Measurements from ENCODE around the gene MSANTD1.
A peak's percentile ranks its signal among the peaks of the same experiment; 100 is the strongest.

The MSANTD1 gene

GRCh38 chr4:3267576-3268394 lies 18.8 kb downstream of the MSANTD1 start:
- DNase-seq: no peak

DNA sequence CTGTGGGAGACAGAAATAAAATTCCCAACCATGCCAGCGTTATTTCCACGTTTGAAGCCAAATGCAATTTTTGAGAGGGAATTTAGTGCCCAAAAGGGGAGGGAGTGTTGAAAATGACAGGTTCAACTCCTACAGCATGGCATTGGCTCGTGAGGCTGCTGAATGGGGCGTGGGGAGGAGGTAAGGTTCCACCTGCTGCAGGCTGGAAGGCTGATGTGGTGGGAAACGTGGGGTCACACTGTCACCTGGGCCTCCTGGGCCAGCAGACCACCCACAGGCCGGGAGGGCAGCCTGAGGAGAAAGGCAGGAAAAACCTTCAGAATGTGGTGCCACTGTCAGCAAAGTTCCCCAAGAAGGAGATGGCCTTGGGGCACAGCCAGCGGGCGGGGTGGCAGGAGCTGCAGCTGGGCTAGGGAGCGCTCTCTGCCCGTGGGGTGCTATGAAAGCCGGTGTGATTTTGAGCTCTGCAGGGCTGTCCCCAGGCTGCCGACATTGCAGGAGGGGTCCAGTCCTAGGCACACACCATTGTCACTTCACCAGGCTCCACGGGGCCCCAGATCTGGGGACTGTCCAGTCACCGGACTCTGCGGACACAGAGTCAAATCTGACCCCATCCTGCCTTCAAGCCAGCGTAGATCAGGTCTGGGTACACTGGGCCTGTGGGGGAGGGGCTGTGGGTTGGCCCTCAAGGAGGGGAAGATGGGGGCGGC lies 19.6 kb downstream of the MSANTD1 start:
- no peak for DNase-seq

GRCh38 chr4:3269105-3269927 lies 20.4 kb downstream of the MSANTD1 start:
- no peak for DNase-seq

- DNase-seq: no peak
These were observed 21.1 kb downstream of the MSANTD1 start for GRCh38 chr4:3269991-3270611.

DNA sequence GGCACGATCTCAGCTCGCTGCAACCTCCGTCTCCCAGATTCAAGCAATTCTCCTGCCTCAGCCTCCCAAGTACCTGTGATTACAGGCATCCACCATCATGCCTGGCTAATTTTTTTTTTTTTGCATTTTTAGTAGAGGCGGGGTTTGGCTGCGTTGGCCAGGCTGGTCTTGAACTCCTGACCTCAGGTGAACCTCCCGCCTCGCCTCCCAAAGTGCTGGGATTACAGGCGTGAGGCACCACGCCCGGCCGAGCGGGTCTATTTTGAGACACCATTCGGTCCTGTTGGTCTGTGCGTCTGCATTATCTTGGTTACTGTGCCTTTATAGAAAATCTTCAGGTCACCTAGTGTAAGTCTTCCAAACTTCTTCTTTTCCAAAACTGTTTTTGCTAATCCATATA lies 22.2 kb downstream of the MSANTD1 start:
- DNase-seq: no peak

- DNase-seq: no peak
These were observed 28.0 kb downstream of the MSANTD1 start for GRCh38 chr4:3276986-3277385.

GRCh38 chr4:3280466-3280865 lies 31.5 kb downstream of the MSANTD1 start:
- DNase-seq: no peak

- no peak for DNase-seq
These were observed 34.5 kb downstream of the MSANTD1 start for GRCh38 chr4:3283483-3283882.

DNA sequence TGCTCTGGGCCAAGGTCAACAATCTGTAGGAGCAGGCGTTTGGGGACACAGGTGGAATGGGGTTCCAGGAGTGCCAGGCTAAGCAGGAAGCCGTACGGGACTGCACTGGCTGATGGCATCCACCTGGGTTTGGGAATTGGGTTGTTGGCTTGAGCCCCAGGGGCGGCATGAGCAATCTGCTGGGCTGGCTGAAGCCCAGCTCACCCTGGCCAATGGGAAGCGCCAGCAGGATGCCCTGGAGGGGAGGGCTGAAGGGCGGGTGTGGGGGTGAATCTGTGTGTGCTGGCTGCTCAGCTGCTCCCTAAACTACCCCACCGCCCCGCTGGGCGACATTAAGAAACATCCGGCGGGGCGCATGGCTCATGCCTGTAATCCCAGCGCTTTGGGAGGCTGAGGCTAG lies 35.0 kb downstream of the MSANTD1 start:
- no peak for DNase-seq

- no peak for DNase-seq
These were observed 36.0 kb downstream of the MSANTD1 start for GRCh38 chr4:3284734-3285557.

DNA sequence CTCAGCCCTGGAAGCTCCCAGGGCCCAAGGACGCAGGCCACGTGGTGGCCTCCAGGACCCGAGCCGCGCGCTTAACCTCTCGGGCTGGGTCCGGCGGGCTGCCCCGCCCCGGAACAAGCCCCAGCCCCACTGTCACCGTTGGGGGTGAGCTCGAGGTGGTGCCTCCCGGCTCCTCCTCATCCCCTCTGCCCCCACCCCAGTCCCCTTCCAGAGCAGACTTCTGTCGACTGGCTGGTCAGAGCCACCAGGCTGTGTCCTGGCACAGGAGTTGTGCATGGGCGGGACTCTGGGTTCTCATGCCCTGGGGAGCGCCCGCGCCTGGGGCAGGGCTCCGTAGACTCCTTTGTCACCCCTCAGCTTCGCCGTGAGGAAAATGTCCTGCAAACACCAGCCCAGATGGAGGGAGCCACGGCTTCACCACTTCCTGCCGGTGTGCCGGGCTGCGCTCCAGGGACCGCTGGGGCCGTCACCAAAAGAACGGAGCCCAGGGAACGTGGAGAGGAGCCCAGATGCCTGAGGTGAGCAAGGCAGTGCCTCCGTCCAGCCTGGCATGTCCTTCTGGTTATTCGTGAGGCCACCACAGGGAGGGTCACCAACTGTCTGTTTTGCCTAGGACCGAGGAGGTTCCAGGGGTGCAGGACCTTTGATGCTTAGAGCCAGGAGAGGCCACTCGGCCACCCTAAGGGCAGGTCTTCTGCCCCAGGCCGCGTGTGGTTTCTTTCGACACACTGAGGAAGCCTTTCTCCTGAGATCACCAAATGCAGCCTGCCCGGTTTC lies 36.8 kb downstream of the MSANTD1 start:
- peak; percentile 22 for DNase-seq

GRCh38 chr4:3286335-3287175 lies 37.6 kb downstream of the MSANTD1 start:
- no peak for DNase-seq

DNA sequence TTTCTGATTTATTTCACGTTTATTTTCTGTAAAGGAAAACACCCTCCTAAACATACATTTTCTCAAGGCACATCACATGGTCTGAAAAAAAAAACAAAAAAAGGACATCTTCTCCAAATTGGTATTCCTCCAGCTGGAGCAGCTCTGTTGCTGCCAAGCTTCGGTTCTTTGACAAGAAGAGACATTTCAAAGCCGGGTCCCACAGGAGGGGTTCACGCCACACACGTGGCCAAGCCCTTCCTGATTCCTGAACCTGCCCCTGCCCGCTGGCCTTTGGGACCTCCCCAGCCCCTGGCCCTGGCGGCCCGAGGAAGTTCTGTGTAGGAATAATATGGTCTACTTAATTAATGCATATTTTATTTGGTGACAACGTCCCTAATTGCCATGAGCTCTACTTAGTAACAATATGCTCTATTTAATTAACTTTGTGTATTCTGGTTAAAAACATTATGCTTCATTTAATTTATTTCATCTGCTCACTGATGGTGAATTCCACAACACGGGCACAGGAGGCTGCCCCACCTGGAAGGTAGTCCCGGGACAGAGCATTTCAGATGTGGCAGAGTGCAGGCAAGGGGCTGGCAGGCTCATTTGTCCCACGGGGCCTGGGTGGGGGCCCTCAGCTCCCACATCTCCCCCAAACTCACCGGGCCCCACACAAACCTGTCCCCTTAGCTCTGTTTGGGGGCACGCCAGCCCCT lies 38.5 kb downstream of the MSANTD1 start:
- no peak for DNase-seq

GRCh38 chr4:3287972-3288570 lies 39.1 kb downstream of the MSANTD1 start:
- no peak for DNase-seq

GRCh38 chr4:3288571-3289094 lies 39.7 kb downstream of the MSANTD1 start:
- no peak for DNase-seq

DNA sequence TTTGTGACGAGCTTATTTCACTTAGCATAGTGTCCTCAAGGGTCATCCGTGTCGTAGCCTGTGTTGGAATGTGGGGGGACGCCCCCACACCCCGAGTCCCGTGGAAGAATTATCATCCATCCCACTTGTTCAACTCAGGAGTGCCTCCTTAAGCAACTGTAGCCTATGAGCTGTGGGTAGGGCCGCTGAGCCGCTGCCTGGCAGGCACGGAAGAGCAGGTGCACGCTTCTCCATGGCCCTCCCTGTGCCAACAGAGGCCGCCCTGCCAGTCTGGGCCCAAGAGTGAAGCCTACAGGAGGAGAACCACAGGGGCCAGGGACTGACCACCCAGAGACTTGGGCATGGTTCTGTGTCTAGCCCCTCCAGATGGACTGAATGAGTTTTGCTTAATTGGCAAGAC lies 41.5 kb downstream of the MSANTD1 start:
- no peak for DNase-seq

DNA sequence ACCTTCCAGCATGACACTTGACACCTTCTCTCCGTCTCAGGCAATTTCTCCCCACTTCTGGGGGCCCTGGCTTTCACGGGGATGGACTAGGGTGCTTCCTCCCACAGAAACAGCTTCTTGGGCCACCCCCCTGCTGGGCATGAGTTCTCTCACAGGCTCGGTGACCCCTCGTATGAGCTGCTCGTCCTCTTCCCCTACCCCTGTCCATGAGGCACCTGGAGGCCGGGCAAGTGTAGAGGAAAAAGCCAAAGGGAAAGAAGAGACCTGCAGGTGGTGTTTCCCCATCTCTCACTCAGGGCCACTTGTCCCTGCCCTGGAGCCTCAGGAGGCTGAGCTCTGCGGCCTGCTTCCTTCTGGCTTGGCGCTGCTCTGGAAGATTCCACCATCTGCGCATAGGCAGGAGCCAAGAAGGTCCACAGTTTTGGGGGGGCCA lies 41.9 kb downstream of the MSANTD1 start:
- DNase-seq: no peak

DNA sequence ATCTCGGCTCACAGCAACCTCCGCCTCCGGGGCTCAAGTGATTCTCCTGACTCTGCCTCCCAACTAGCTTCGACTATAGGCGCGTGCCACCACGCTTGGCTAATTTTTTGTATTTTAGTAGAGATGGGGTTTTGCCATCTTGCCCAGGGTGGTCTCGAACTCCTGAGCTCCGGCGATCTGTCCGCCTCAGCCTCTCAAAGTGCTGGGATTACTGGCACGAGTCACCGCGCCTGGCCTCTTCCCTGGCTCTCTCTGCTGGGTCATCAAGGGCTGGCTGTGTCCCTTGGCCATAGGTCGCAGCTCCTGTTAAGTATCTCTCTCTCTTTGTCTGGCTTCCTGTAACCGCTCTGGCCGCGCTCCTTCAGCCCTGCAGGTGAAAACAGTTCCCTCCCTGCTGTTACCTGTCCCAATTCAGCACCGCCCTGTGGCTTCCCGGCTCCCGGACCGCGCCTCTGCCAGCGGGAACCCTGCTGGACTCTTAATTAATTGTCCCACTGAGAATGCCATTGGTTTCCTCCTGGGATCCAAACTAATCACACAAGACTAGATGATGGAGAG lies 42.5 kb downstream of the MSANTD1 start:
- no peak for DNase-seq
